DND-41 (cell line): ENCODE measurements around the gene LCT.

Source experiments
- ATAC-seq: fragments of 200-7000 bp; cut with Tn5 transposase; 3 replicates; pipeline ENCODE4 v1.9.1; 2021; ENCODE audit warnings: low read depth; ENCODE audit not compliant: insufficient read depth
- DNase-seq: peaks from one replicate; pipeline ENCODE4 v3.0.0-alpha.2; 2020
- H2AFZ ChIP-seq: 2 replicates; pipeline ENCODE4 v1.6.0; 2012; ENCODE audit warnings: low read depth, low read length
- H3K27ac ChIP-seq: 2 replicates; pipeline ENCODE4 v1.5.1; 2012; ENCODE audit warnings: low read length, inconsistent platforms
- H3K27me3 ChIP-seq: fragments of 200-600 bp; sonication (generic); 2 replicates; pipeline ENCODE4 v1.6.0; 2012; ENCODE audit warnings: low read length, mild to moderate bottlenecking, inconsistent platforms; ENCODE audit not compliant: insufficient read depth, poor library complexity
- H3K36me3 ChIP-seq: 2 replicates; pipeline ENCODE4 v1.5.1; 2012; ENCODE audit warnings: low read length, inconsistent platforms; ENCODE audit not compliant: insufficient read depth
- H3K4me1 ChIP-seq: 2 replicates; pipeline ENCODE4 v1.5.1; 2012; ENCODE audit warnings: mild to moderate bottlenecking, low read length; ENCODE audit not compliant: insufficient read depth
- H3K4me2 ChIP-seq: 2 replicates; pipeline ENCODE4 v1.6.0; 2012; ENCODE audit warnings: mild to moderate bottlenecking, moderate library complexity, low read length, inconsistent platforms; ENCODE audit not compliant: insufficient read depth
- H3K4me3 ChIP-seq, 2 experiments: fragments of 200-600 bp in 1 of 2; shearing (Covaris generic) in 1 of 2; 2 replicates each; pipeline ENCODE4 v1.5.1; 2012 to 2016; ENCODE audit warnings: inconsistent platforms in 2 of 2, low read length in 2 of 2, mild to moderate bottlenecking in 2 of 2, low read depth in 1 of 2, moderate library complexity in 1 of 2
- H3K79me2 ChIP-seq: 2 replicates; pipeline ENCODE4 v1.6.0; 2012; ENCODE audit warnings: low read length, inconsistent platforms; ENCODE audit not compliant: insufficient read depth
- H3K9ac ChIP-seq: 2 replicates; pipeline ENCODE4 v1.6.0; 2012; ENCODE audit warnings: low read depth, mild to moderate bottlenecking, inconsistent platforms, low read length, moderate library complexity
- H3K9me3 ChIP-seq: 2 replicates; pipeline ENCODE4 v1.5.1; 2012; ENCODE audit warnings: low read length, moderate library complexity, mild to moderate bottlenecking, inconsistent platforms; ENCODE audit not compliant: insufficient read depth, severe bottlenecking
- H4K20me1 ChIP-seq: 2 replicates; pipeline ENCODE4 v1.6.0; 2012; ENCODE audit warnings: low read length; ENCODE audit not compliant: insufficient read depth
- EZH2 ChIP-seq: IDR thresholded peaks from 3 replicates; pipeline ENCODE4 v1.6.1; 2012; ENCODE audit warnings: borderline replicate concordance, low read depth, mild to moderate bottlenecking, moderate library complexity, low read length, inconsistent platforms; ENCODE audit not compliant: severe bottlenecking
- TF ChIP-seq, protein P1 (sequence below): IDR thresholded peaks from 2 replicates; pipeline ENCODE4 v1.5.1; 2012; ENCODE audit warnings: borderline replicate concordance, low read length, moderate library complexity, mild to moderate bottlenecking; ENCODE audit not compliant: poor library complexity, severe bottlenecking; ENCODE audit errors: extremely low read depth

Gene LCT

GRCh38 chr2:135803278-135803677 lies 33.7 kb downstream of the LCT start:
- TF ChIP-seq EZH2 = no peak
- TF ChIP-seq, protein P1, sequence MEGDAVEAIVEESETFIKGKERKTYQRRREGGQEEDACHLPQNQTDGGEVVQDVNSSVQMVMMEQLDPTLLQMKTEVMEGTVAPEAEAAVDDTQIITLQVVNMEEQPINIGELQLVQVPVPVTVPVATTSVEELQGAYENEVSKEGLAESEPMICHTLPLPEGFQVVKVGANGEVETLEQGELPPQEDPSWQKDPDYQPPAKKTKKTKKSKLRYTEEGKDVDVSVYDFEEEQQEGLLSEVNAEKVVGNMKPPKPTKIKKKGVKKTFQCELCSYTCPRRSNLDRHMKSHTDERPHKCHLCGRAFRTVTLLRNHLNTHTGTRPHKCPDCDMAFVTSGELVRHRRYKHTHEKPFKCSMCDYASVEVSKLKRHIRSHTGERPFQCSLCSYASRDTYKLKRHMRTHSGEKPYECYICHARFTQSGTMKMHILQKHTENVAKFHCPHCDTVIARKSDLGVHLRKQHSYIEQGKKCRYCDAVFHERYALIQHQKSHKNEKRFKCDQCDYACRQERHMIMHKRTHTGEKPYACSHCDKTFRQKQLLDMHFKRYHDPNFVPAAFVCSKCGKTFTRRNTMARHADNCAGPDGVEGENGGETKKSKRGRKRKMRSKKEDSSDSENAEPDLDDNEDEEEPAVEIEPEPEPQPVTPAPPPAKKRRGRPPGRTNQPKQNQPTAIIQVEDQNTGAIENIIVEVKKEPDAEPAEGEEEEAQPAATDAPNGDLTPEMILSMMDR = no peak
- Histone ChIP-seq H3K27ac (no peak overlapping the region), H3K9ac (no peak overlapping the region), H3K79me2 (no peaks in the 10 kb centered on the region), H3K9me3 (peaks cover 10% of the 10 kb centered on the region), H3K4me3 (no peak overlapping the region), H3K36me3 (no peaks in the 10 kb centered on the region), H4K20me1 (no peaks in the 10 kb centered on the region), H2AFZ (no peak overlapping the region), H3K27me3 (no peaks in the 10 kb centered on the region), H3K4me2 (no peak overlapping the region), H3K4me1 (no peaks in the 10 kb centered on the region)
- no peak for DNase-seq
- ATAC-seq = no peak

DNA sequence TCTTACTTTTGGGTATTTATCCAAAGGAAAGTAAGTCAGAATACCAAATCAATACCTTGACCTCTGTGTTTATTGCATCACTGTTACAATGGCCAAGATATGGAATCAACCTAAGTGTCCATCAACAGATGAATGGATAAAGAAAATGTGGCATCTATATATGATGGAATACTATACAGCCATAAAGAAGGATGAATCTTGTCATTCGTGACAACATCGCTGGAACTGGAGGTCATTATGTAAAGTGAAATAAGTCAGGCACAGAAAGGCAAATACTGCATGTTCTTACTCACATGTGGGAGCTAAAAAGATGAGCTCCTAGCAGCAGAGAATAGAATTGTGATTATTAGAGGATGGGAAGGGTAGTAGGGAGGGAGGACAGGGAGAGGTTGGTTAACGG lies 34.6 kb downstream of the LCT start:
- Histone ChIP-seq H2AFZ (no peak overlapping the region), H3K9me3 (peaks cover 10% of the 10 kb centered on the region), H3K4me1 (peaks cover under 1% of the 10 kb centered on the region), H3K4me2 (no peak overlapping the region), H3K36me3 (no peaks in the 10 kb centered on the region), H3K27me3 (no peaks in the 10 kb centered on the region), H4K20me1 (no peaks in the 10 kb centered on the region), H3K9ac (no peak overlapping the region), H3K79me2 (no peaks in the 10 kb centered on the region), H3K4me3 (no peak overlapping the region), H3K27ac (no peak overlapping the region)
- DNase-seq (no peak), ATAC-seq (no peak)
- no peak for TF ChIP-seq EZH2
- TF ChIP-seq, protein P1 = no peak

- ATAC-seq (no peak), DNase-seq (no peak)
- Histone ChIP-seq H3K9me3 (peaks cover 10% of the 10 kb centered on the region), H3K9ac (no peak overlapping the region), H3K27ac (no peak overlapping the region), H3K79me2 (no peaks in the 10 kb centered on the region), H2AFZ (no peak overlapping the region), H4K20me1 (no peaks in the 10 kb centered on the region), H3K4me1 (peaks cover 3% of the 10 kb centered on the region), H3K27me3 (no peaks in the 10 kb centered on the region), H3K4me3 (no peak overlapping the region), H3K36me3 (no peaks in the 10 kb centered on the region), H3K4me2 (no peak overlapping the region)
- TF ChIP-seq, protein P1 = peak; percentile 41
- TF ChIP-seq EZH2 = no peak
Observed at GRCh38 chr2:135800513-135801460, 36.2 kb downstream of the LCT start.
